ENCODE results near the gene PNP. TPM values are rescaled to one million over a fixed set of nuclear protein-coding genes. Genes with fewer than 3 reads are reported as not detected.

PNP gene
- total RNA-seq, 1 donor from 2014 or later, result 13.7 TPM

GRCh38 chr14:20454516-20455354 lies 14.5 kb upstream of the PNP start, which contains the start of the genes APEX1 and OSGEP:
APEX1 (plus strand) TSS chr14:20455226; CDS start chr14:20455646, 420 bp downstream.
OSGEP (minus strand) TSS chr14:20454812; CDS start chr14:20454683, 129 bp downstream.
- peak; percentile 100 for DNase-seq (ENCODE audit: low spot score)

- no peak for DNase-seq (ENCODE audit: low spot score)
Measured at GRCh38 chr14:20455355-20456300, 13.6 kb upstream of the PNP start.

GRCh38 chr14:20456971-20457370 lies 12.2 kb upstream of the PNP start:
- DNase-seq (ENCODE audit: low spot score), result no peak

GRCh38 chr14:20458031-20458789 lies 11.0 kb upstream of the PNP start:
- no peak for DNase-seq (ENCODE audit: low spot score)

- no peak for DNase-seq (ENCODE audit: low spot score)
Measured at GRCh38 chr14:20460458-20461224, 8.6 kb upstream of the PNP start.

GRCh38 chr14:20461225-20462141 lies 7.7 kb upstream of the PNP start, which contains the start of gene PIP4P1:
PIP4P1 (minus strand) TSS chr14:20461434; CDS start chr14:20461325, 109 bp downstream.
- DNase-seq (ENCODE audit: low spot score), result peak; percentile 100

- no peak for DNase-seq (ENCODE audit: low spot score)
Measured at GRCh38 chr14:20468764-20469241, 403 bp upstream of the PNP start.

- peak; percentile 52 for DNase-seq (ENCODE audit: low spot score)
Measured at GRCh38 chr14:20469890-20470602, 840 bp downstream of the PNP start.

- DNase-seq (ENCODE audit: low spot score), result no peak
Measured at GRCh38 chr14:20470603-20470901, 1.3 kb downstream of the PNP start.

GRCh38 chr14:20472536-20473169 lies 3.4 kb downstream of the PNP start:
- no peak for DNase-seq (ENCODE audit: low spot score)

GRCh38 chr14:20476776-20477175 lies 7.6 kb downstream of the PNP start:
- peak; percentile 38 for DNase-seq (ENCODE audit: low spot score)

- DNase-seq (ENCODE audit: low spot score), result peak; percentile 33
Measured at GRCh38 chr14:20477211-20477876, 8.1 kb downstream of the PNP start.

- no peak for DNase-seq (ENCODE audit: low spot score)
Measured at GRCh38 chr14:20478894-20479293, 9.7 kb downstream of the PNP start.

GRCh38 chr14:20482382-20482781 lies 13.2 kb downstream of the PNP start:
- DNase-seq (ENCODE audit: low spot score), result no peak

- DNase-seq (ENCODE audit: low spot score), result no peak
Measured at GRCh38 chr14:20485900-20486299, 16.7 kb downstream of the PNP start.

GRCh38 chr14:20486684-20487395 lies 17.6 kb downstream of the PNP start:
- DNase-seq (ENCODE audit: low spot score), result no peak

GRCh38 chr14:20487396-20487725 lies 18.2 kb downstream of the PNP start:
- no peak for DNase-seq (ENCODE audit: low spot score)

Measured in umbilical cord (tissue), 2 donors.